ENCODE results near the gene PCNP.
"Not testable (repeated sequence)": the region's sequence is repeated elsewhere in the genome, so short reads cannot be mapped to it uniquely, and the experiment has no call there.

PCNP gene

DNA sequence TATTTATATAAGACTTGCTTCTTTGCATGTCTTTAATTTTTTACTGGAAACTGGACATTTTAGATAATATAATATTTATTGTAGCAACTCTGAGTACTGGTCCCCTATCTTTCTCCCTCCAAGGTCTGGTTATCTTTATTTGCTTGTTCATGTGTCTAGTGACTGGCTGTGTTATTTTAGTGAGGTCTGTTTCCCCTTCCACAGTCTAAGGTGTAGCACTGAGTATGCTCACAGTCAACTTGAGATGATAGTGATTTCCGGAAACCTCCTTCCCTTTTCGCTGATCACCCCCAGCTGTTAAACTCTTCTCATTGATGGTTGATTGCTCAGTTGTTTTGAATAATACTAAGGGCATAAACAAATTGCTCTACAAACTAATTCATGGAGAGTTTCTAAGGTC, 37.0 kb downstream of the PCNP start:
- DNase-seq (ENCODE audit: extremely low read depth, low read depth) = no peak
- TF ChIP-seq, protein P1, sequence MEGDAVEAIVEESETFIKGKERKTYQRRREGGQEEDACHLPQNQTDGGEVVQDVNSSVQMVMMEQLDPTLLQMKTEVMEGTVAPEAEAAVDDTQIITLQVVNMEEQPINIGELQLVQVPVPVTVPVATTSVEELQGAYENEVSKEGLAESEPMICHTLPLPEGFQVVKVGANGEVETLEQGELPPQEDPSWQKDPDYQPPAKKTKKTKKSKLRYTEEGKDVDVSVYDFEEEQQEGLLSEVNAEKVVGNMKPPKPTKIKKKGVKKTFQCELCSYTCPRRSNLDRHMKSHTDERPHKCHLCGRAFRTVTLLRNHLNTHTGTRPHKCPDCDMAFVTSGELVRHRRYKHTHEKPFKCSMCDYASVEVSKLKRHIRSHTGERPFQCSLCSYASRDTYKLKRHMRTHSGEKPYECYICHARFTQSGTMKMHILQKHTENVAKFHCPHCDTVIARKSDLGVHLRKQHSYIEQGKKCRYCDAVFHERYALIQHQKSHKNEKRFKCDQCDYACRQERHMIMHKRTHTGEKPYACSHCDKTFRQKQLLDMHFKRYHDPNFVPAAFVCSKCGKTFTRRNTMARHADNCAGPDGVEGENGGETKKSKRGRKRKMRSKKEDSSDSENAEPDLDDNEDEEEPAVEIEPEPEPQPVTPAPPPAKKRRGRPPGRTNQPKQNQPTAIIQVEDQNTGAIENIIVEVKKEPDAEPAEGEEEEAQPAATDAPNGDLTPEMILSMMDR (IDR thresholded peaks at IDR 0.05; ENCODE audit: low read depth, low read length) = no peak

DNA sequence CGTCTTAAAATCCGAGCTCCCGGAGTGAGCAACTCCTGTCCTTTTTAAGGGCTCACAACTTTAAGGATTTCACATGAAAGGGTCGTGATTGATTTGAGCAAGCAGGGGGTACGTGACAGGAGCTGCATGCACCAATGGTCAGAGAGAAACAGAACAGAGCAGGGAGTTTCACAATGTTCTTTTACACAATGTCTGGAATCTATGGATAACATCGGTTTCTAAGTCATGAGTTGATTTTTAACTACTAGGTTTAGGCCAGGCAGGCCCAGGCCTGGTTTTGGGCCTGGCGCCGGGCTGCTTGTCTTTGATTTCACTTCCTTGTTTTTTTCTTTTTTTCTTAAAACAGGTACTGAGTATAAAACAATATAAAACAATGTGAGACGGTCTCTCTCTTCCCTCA, 39.0 kb downstream of the PCNP start:
- DNase-seq (ENCODE audit: extremely low read depth, low read depth) = not testable (repeated sequence)

DNA sequence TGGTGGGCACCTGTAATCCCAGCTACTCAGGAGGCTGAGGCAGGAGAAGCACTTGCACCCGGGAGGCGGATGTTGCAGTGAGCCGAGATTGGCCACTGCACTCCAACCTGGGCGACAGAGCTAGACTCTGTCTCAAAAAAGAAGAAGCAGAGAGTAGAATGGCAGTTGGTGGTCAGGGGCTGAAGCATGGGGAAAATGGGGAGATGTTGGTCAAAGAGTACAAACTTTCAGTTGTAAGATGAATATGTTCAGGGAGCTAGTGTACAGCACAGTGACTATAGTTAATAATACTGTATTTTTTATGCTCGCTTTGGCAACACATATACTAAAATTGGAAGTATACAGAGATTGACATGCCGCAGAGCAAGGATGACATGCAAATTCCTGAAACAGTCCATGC, 41.5 kb downstream of the PCNP start:
- no peak for DNase-seq (ENCODE audit: extremely low read depth, low read depth)
- TF ChIP-seq, protein P1 (IDR thresholded peaks at IDR 0.05; ENCODE audit: low read depth, low read length) = no peak

DNA sequence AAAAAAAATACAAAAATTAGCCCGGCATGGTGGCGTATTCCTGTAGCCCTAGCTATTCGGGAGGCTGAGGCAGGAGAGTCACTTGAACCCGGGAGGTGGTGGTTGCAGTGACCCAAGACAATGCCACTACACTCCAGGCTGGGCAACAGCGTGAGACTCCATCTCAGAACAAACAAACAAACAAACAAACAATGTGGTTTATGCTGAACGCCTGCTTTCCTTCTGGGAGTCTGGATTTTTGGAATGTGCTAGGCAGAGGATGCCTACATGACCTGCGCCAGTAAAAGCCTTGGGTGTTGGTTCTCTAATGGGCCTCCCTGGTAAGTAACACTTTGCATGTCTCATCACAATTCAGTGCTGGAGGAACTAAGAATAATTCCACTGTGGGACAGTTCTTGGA, 43.5 kb downstream of the PCNP start:
- no peak for DNase-seq (ENCODE audit: extremely low read depth, low read depth)

DNA sequence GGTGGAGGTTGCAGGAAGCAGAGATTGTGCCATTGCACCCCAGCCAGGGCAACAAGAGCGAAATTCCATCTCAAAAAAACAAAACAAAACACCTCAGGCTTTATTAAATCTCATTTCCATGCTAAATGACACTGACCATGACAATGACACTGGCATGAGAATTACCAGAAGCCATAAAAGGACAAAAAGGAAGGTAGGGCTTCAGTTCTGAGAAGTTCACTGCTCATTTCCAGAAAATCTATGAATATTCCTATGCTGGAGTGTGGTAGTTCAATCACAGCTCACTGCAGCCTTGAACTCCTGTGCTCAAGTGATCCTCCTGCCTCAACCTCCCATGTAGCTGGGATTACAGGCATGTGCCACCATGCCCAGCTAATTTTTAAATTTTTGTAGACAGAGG, 44.7 kb downstream of the PCNP start:
- no peak for DNase-seq (ENCODE audit: extremely low read depth, low read depth)
- TF ChIP-seq, protein P1 (IDR thresholded peaks at IDR 0.05; ENCODE audit: low read depth, low read length) = no peak

More for the DNA sequence above, 43.5 kb downstream of the PCNP start:
- TF ChIP-seq, protein P1 (IDR thresholded peaks at IDR 0.05; ENCODE audit: low read depth, low read length) = no peak

DNA sequence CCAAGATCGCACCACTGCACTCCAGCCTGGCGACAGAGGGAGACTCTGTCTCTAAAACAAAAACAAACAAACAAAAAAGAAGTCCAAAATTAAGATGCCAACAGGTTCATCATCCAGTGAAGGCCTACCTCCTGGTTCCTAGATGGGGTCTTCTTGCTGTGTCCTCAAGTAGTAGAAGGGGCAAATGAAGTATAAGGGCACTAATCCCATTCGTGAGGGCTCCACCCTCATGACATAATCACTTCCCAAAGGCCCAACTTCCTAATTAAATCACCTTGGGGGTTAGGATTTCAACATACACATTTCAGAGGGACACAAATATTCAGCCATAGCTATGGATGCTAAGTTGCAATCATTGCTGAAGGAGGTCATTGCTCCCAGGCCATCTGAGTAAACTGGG, 45.8 kb downstream of the PCNP start:
- DNase-seq (ENCODE audit: extremely low read depth, low read depth) = no peak
- TF ChIP-seq, protein P1 (IDR thresholded peaks at IDR 0.05; ENCODE audit: low read depth, low read length) = no peak

DNA sequence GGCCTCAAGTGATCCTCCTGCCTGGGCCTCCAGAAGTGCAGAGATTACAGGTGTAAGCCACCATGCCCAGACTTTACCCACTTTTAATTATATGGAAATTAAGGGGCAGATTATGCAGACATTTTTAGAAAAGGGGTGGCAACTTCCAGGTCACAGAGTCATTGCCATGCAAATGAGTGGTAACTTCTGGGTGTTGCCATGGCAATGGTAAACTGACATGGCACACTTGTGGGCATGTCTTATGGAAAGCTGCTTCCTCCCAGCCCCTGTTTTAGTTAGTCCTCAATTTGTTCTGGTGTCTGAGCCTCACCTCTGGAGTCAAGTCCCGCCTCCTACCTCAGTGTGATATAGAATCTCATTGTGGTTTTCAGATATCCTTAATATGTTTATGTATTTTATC, 49.7 kb downstream of the PCNP start:
- no peak for DNase-seq (ENCODE audit: extremely low read depth, low read depth)
- TF ChIP-seq, protein P1 (IDR thresholded peaks at IDR 0.05; ENCODE audit: low read depth, low read length) = no peak

DNA sequence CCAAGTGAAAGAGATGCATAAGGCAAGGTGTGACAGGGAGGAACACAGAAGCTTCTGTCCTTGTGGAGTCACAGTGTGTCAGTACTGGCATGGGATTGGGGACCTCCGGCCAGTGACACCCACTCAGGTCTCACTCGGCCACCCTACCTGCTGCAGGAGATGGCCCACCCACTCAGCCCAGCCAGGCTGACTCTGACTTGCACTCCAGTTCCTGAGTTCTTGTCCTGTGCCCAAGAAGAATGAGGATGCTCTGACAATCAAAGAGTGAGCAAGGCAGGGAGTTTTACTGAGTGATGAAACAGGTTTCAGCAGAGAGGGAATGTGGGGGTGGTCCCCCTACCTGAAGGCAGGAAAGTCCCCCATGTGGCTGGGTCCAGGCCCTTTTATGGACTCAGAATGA, 50.9 kb downstream of the PCNP start:
- DNase-seq (ENCODE audit: extremely low read depth, low read depth) = no peak
- TF ChIP-seq, protein P1 (IDR thresholded peaks at IDR 0.05; ENCODE audit: low read depth, low read length) = no peak

Measured in AG09319 (cell line).